AG10803 (cell line): ENCODE data around the gene CTNNAL1.

Source experiments
- DNase-seq: peaks from one replicate; pipeline ENCODE4 v3.0.0; 2010; ENCODE audit warnings: low read depth
- H3K4me3 ChIP-seq: 2 replicates; pipeline ENCODE4 v1.5.1; 2011; ENCODE audit warnings: mild to moderate bottlenecking, low read length, control low read depth
- TF ChIP-seq, protein P1 (sequence below): conservative IDR thresholded peaks from 2 replicates; pipeline ENCODE4 v1.5.1; 2011; ENCODE audit warnings: mild to moderate bottlenecking, low read length, control low read depth, inconsistent platforms

CTNNAL1 gene

DNA sequence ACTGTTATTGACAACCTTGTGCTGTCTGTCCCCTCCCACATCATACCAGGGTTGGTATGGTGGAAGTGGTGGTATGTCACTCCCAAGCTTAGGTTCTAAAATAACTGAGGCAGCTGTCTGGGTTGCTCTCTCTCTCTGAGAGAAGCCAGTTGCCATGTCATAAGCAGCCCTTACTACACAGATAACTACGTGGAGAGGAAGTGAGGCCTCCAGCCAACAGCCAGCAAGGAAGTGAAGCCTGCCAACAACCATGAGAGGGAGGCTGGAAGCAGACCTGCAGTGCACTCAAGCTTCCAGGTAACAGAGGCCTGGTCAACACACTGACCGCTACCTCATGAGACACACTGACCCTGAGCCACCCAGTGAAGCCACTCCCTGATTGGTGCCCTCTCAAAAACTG lies 18.6 kb downstream of the CTNNAL1 start:
- DNase-seq = peak; percentile 17
- TF ChIP-seq, protein P1, sequence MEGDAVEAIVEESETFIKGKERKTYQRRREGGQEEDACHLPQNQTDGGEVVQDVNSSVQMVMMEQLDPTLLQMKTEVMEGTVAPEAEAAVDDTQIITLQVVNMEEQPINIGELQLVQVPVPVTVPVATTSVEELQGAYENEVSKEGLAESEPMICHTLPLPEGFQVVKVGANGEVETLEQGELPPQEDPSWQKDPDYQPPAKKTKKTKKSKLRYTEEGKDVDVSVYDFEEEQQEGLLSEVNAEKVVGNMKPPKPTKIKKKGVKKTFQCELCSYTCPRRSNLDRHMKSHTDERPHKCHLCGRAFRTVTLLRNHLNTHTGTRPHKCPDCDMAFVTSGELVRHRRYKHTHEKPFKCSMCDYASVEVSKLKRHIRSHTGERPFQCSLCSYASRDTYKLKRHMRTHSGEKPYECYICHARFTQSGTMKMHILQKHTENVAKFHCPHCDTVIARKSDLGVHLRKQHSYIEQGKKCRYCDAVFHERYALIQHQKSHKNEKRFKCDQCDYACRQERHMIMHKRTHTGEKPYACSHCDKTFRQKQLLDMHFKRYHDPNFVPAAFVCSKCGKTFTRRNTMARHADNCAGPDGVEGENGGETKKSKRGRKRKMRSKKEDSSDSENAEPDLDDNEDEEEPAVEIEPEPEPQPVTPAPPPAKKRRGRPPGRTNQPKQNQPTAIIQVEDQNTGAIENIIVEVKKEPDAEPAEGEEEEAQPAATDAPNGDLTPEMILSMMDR = no peak
- no peak overlapping the region for H3K4me3 ChIP-seq

DNA sequence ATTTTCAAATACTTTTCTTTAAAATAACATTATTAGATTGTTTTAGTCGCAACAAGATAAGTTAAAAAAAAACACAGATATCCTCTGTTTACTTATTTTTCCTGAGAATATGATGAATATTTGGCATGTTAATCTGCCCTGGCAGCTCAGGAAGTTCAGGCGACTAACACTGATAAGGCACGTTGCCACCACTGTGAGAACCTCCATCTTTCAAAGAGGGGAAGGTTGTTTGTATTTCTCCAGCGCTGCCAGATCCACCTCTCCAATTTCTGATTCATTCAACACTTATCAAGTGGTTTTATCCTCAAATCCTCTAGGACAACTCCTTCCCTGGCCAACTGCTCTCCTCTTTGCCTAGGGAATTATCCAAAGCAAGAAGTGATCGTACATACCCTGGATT lies 21.8 kb downstream of the CTNNAL1 start:
- TF ChIP-seq, protein P1 = no peak
- no peak for DNase-seq
- H3K4me3 ChIP-seq = no peak overlapping the region

DNA sequence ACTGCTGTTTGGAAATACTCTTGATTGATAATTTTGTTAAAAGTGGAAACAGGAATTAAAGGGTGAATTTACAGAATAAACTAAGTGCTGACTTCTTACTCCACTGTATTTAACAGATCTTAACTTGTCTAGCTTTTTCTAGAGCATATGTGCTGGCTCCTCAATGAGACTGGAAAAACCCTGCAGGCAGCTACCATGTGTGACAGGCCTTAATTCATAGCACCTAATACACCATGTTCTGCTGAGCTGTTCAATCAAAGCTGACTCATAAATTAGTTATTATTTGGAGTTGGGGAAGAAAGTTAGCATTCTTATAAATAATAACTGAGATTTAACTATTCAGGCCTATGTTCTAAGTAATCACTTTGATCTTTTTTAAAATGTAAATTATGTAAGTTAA lies 29.4 kb downstream of the CTNNAL1 start:
- H3K4me3 ChIP-seq = no peak overlapping the region
- no peak for DNase-seq
- TF ChIP-seq, protein P1 = no peak

DNA sequence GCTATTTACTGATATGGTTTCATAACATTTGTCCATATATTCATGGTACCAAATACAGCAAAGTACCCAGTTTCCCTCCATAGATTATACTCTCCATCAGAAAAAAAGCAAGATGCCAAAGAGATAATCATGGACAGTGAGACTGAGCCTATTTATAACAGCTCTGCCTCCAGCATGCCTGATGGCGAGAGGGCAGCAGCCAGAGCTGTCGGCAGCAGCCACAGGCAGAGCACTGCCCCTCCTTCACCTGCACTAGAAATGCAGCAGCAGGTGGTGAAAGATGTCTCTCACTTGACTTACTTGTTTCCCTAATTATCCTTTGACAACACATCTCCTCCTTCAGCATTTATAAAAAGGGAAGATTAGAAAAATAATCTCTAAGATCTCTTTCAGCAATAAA lies 32.4 kb downstream of the CTNNAL1 start:
- H3K4me3 ChIP-seq = no peak overlapping the region
- TF ChIP-seq, protein P1 = no peak
- DNase-seq = no peak

DNA sequence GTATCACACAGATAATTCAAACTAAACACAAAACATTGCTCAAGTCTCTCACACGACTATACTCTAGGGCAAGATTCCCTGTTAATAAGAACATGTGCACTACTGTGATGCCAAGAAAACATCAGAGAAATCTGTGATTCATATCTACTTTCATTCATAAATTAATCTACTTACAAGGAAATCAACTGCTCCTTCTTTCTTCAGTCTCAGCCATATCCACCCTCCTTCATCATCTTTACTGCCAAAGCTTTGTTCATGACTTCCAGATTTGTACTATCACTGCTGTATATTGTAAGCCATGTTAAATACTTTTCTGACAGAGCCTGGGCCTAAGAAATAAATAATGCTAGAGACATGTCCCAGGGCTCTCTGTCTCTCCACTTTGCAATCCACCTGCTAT lies 35.1 kb downstream of the CTNNAL1 start:
- peak; percentile 31 for DNase-seq
- TF ChIP-seq, protein P1 = no peak
- H3K4me3 ChIP-seq = no peak overlapping the region

DNA sequence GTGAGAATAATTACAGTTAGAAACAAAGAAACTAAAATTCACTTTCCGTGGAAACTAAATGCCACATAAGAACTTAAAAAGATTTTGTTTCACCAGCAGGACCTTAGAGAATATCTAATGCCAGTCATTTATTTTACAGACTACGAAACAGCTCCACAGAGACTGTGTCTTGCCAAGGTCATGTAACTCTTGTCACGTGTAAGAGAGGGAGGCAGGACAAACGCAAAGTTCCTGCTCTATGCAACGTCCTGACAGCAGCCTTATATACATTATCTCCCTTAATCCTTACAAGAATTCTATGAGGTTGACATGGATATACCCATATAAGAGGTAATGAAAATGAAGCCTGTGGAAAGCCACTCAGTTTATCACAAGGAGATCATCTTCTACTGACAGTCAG lies 39.4 kb downstream of the CTNNAL1 start:
- TF ChIP-seq, protein P1 = no peak
- no peak overlapping the region for H3K4me3 ChIP-seq
- DNase-seq = no peak

DNA sequence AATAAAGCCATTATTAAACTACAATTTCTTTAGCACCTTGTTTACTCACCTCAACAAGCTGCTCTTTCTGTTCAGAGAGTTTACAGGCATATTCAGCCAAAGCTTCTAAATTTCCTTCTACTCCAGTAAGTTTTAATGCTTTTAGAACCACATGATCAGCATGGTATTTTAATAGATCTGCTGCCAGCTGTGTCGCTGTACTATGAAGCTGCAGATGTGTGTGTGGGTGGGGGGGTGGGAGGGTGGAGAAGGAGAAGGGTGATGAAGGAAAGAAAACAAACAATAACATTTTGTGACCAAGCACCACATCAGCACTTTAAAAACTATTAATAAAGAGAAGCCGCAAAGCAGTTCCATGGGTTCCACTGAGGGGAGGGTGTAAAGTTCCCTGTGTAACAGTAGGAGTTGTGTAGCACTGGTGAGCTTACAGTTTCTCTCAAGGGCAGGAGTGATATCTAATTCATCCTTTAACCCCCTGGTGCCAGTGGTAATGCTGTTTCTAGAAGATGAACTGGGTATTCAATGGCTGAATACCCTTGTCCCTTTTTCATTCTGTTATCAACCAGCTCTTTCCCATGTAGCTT lies 40.6 kb downstream of the CTNNAL1 start:
- TF ChIP-seq, protein P1 = no peak
- no peak overlapping the region for H3K4me3 ChIP-seq
- DNase-seq = peak; percentile 54
